Nephron (organoid): Measurements from ENCODE around the gene MET.
A peak's percentile ranks its signal among the peaks of the same experiment; 100 is the strongest.
"Not testable (repeated sequence)": the region's sequence is repeated elsewhere in the genome, so short reads cannot be mapped to it uniquely, and the experiment has no call there.

Experiments
- H3K27ac Mint-ChIP-seq, 3 experiments: 2 replicates each; pipeline ENCODE4 v1.8.0; 2020; ENCODE audit warnings: mixed read lengths in 3 of 3, mild to moderate bottlenecking in 2 of 3, moderate library complexity in 1 of 3
- H3K27me3 Mint-ChIP-seq: 2 replicates; pipeline ENCODE4 v1.8.0; 2021; ENCODE audit warnings: low read depth, mild to moderate bottlenecking, moderate library complexity, mixed read lengths
- H3K36me3 Mint-ChIP-seq: 2 replicates; pipeline ENCODE4 v1.8.0; 2020; ENCODE audit warnings: low read depth, mixed read lengths
- H3K4me1 Mint-ChIP-seq: 2 replicates; pipeline ENCODE4 v1.8.0; 2020; ENCODE audit warnings: mixed read lengths
- H3K4me3 Mint-ChIP-seq, 3 experiments: 2 replicates each; pipeline ENCODE4 v1.8.0; 2020; ENCODE audit warnings: mild to moderate bottlenecking in 3 of 3, mixed read lengths in 3 of 3, moderate library complexity in 2 of 3
- H3K9me3 Mint-ChIP-seq: 2 replicates; pipeline ENCODE4 v1.8.0; 2020; ENCODE audit warnings: mixed read lengths
- TF ChIP-seq, protein P1 (sequence below), 3 experiments: fragments of 200-600 bp; sonication (generic); IDR thresholded peaks; one replicate each; pipeline ENCODE4 v1.5.0; 2021; ENCODE audit warnings: antibody characterized with exemption in 3 of 3; ENCODE audit not compliant: unreplicated experiment in 3 of 3

Gene MET

DNA sequence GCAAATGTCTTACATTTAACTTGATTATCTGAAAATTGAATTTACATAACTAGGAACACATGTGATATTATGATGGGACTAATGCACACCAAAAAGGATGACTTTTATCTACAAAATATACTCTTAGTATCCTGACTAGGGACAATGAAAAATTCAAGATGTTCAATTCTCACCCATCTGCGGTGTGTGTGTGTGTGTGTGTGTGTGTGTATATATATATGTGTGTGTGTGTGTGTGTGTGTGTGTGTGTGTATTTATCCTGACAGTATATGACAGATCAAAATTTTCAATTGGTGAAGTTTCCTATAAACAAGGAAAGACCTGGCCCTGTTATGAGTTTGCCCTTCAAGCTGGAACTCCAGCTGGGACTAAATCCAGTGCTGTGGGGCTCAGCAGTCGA is 40.3 kb upstream of the MET start:
- H3K4me1 Mint-ChIP-seq = peaks cover 33% of the 10 kb centered on the region
- peak overlapping the region; percentile 90 to 98 (median 95) for H3K27ac Mint-ChIP-seq
- no peaks in the 10 kb centered on the region for H3K27me3 Mint-ChIP-seq
- TF ChIP-seq, protein P1, sequence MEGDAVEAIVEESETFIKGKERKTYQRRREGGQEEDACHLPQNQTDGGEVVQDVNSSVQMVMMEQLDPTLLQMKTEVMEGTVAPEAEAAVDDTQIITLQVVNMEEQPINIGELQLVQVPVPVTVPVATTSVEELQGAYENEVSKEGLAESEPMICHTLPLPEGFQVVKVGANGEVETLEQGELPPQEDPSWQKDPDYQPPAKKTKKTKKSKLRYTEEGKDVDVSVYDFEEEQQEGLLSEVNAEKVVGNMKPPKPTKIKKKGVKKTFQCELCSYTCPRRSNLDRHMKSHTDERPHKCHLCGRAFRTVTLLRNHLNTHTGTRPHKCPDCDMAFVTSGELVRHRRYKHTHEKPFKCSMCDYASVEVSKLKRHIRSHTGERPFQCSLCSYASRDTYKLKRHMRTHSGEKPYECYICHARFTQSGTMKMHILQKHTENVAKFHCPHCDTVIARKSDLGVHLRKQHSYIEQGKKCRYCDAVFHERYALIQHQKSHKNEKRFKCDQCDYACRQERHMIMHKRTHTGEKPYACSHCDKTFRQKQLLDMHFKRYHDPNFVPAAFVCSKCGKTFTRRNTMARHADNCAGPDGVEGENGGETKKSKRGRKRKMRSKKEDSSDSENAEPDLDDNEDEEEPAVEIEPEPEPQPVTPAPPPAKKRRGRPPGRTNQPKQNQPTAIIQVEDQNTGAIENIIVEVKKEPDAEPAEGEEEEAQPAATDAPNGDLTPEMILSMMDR (IDR thresholded peaks at IDR 0.05; ENCODE audit: unreplicated experiment in 3 of 3) = no peak
- H3K9me3 Mint-ChIP-seq = no peaks in the 10 kb centered on the region
- H3K4me3 Mint-ChIP-seq = no peak overlapping the region
- no peaks in the 10 kb centered on the region for H3K36me3 Mint-ChIP-seq

DNA sequence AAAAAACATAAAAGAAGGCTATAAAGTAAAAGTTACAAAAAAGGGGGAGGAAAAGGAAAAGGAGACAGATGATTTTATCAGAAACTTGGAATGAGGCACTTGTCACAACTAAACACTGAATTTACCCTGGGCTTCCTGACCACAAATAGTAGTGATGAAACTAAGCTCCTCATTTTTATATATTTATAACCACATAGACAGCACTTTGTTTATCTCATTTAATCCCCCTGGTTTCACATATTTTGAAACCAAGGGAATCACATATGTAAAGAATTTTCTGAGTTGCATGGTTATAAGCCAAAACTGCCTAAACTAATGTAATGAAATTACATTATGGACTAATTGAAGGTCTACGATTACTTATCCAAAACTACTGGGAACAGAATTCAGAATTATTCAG is 39.6 kb upstream of the MET start:
- Mint-ChIP-seq H3K27me3 (no peaks in the 10 kb centered on the region), H3K4me3 (no peak overlapping the region), H3K27ac (peak overlapping the region; percentile 90 to 98 (median 95)), H3K4me1 (peaks cover 33% of the 10 kb centered on the region), H3K36me3 (no peaks in the 10 kb centered on the region), H3K9me3 (no peaks in the 10 kb centered on the region)
- TF ChIP-seq, protein P1 (IDR thresholded peaks at IDR 0.05; ENCODE audit: unreplicated experiment in 3 of 3) = no peak

DNA sequence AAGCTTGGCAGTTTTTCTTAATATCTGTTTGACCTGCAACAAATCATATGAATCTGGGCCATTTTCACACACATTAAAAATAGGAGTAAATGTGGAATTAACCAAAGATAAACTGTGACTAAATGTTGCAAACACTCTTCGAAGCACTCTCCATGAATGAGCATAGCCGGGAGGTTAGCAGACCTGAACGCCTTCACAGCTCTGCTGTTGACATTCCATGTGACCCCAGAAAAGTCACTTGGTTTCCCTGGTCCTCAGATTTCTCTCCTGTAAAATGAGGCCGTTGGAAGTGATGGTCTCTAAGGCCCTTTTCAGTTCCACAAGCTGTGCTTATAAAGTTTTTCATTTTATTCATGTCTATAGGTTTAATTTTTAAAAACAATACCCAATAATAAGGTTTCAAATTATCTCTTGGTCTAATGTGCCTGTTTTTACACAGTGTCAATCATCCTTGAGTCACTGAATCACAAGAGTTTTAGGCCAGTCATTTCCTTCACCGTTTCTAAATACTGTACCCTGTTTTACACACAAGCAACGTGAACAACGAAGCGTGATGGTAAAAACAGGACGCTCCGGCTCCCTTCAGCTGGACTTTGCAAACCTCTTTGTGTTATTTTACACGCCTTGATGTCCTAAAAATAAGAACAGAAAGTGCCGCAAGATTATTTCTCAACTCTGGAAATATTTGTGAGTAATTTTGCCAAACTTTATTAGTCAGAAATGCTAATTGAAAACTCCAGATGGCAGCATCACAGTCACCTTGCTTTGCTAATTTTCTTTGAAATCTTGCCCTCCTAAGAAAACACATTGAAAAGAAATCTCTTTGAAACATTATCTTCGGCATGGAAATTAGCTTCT is 38.6 kb upstream of the MET start:
- H3K9me3 Mint-ChIP-seq = no peaks in the 10 kb centered on the region
- no peaks in the 10 kb centered on the region for H3K27me3 Mint-ChIP-seq
- H3K27ac Mint-ChIP-seq = peak overlapping the region; percentile 6 to 64 (median 63)
- H3K4me1 Mint-ChIP-seq = peaks cover 33% of the 10 kb centered on the region
- TF ChIP-seq, protein P1 (IDR thresholded peaks at IDR 0.05; ENCODE audit: unreplicated experiment in 3 of 3) = no peak
- H3K4me3 Mint-ChIP-seq = no peak overlapping the region
- no peaks in the 10 kb centered on the region for H3K36me3 Mint-ChIP-seq

DNA sequence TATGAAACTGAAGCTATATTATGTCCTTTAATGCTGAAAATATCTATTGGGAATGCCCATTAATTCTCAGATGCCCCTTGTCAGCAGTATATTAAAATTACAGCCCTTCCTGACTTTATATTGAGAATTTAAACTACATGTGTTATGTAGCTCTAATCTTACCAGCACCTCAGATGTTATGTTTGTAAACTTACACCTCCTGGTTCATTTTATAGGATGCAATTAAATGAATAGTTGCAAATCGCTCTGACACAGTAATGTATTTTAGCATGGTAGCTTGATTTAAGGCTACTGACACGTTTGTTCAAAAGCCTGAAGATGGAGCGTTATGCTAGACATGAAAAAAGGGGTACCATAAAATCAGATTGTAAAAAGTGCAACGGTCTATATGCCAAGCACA is 35.0 kb upstream of the MET start:
- Mint-ChIP-seq H3K4me3 (no peak overlapping the region), H3K4me1 (peaks cover 20% of the 10 kb centered on the region), H3K9me3 (peaks cover 2% of the 10 kb centered on the region), H3K36me3 (peaks cover 4% of the 10 kb centered on the region), H3K27me3 (no peaks in the 10 kb centered on the region), H3K27ac (no peak overlapping the region)
- TF ChIP-seq, protein P1 (IDR thresholded peaks at IDR 0.05; ENCODE audit: unreplicated experiment in 3 of 3) = no peak

DNA sequence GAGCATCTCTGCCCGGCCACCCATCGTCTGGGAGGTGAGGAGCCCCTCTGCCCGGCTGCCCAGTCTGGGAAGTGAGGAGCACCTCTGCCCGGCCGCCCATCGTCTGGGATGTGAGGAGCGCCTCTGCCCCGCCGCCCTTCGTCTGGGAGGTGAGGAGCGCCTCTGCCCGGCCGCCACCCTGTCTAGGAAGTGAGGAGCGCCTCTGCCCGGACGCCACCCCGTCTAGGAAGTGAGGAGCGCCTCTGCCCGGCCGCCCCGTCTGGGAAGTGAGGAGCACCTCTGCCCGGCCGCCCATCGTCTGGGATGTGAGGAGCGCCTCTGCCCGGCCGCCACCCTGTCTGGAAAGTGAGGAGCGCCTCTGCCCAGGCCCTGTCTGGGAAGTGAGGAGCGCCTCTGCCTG is 33.4 kb upstream of the MET start:
- H3K9me3 Mint-ChIP-seq, H3K4me1 Mint-ChIP-seq, H3K4me3 Mint-ChIP-seq, H3K36me3 Mint-ChIP-seq, H3K27me3 Mint-ChIP-seq, H3K27ac Mint-ChIP-seq: not testable (repeated sequence)

DNA sequence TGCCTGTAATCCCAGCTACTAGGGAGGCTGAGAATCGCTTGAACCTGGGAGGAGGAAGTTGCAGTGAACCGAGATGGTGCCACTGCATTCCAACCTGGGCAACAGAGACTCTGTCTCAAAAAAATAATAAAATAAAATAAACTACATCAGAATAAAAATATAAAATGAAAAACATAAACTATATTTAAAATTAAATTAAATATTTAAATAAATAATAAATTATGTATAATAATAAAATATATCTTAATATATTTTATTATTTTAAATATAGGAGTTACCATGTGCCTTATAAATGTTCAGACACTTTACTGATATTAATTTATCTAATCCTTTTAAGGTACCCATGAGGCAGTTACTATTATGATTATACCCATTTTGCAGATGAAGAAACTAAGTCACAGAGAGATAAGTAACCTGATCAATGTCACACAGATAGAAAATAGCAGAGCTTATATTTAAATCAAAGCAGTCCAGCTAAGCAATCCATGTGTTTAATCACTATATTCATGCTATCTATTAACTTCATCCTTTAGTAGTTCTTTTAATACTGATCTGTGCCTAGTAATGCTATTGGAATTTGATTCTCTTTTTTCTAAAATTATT is 30.3 kb upstream of the MET start:
- peaks cover 2% of the 10 kb centered on the region for H3K9me3 Mint-ChIP-seq
- TF ChIP-seq, protein P1 (IDR thresholded peaks at IDR 0.05; ENCODE audit: unreplicated experiment in 3 of 3) = no peak
- no peak overlapping the region for H3K27ac Mint-ChIP-seq
- no peak overlapping the region for H3K4me3 Mint-ChIP-seq
- H3K27me3 Mint-ChIP-seq = no peaks in the 10 kb centered on the region
- peaks cover 4% of the 10 kb centered on the region for H3K36me3 Mint-ChIP-seq
- H3K4me1 Mint-ChIP-seq = peaks cover 17% of the 10 kb centered on the region

DNA sequence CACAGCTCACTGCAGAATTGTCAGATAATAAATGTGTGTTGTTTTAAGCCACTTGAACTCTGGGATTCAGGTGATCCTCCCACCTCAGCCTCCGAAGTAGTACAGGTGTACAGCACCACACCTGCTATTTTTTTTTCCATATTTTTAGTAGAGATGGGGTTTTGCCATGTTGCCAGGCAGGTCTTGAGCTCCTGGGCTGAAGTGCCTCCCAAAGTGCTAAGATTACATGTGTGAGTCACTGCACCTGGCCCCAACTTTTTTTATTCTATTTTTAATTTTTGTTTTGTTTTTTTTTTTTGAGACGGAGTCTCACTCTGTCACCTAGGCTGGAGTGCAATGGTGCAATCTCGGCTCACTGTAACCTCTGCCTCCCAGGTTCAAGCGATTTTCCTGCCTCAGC is 28.8 kb upstream of the MET start:
- not testable (repeated sequence) for H3K27me3 Mint-ChIP-seq, H3K36me3 Mint-ChIP-seq, H3K9me3 Mint-ChIP-seq, H3K4me3 Mint-ChIP-seq, H3K27ac Mint-ChIP-seq
- H3K4me1 Mint-ChIP-seq = peaks cover 17% of the 10 kb centered on the region
